ENCODE measurements around the gene ADAM17.
A peak's percentile ranks its signal among the peaks of the same experiment; 100 is the strongest.
"Not testable (repeated sequence)": the region's sequence is repeated elsewhere in the genome, so short reads cannot be mapped to it uniquely, and the experiment has no call there.

Gene ADAM17

GRCh38 chr2:9560628-9561027 is 5.0 kb upstream of the ADAM17 start:
- no peak for DNase-seq

GRCh38 chr2:9558948-9559381 is 3.3 kb upstream of the ADAM17 start:
- DNase-seq: no peak

- no peak for DNase-seq
Observed at GRCh38 chr2:9556121-9556743, 602 bp upstream of the ADAM17 start.

- peak; percentile 12 to 13 for DNase-seq
Observed at GRCh38 chr2:9554921-9555296, 721 bp downstream of the ADAM17 start.

DNA sequence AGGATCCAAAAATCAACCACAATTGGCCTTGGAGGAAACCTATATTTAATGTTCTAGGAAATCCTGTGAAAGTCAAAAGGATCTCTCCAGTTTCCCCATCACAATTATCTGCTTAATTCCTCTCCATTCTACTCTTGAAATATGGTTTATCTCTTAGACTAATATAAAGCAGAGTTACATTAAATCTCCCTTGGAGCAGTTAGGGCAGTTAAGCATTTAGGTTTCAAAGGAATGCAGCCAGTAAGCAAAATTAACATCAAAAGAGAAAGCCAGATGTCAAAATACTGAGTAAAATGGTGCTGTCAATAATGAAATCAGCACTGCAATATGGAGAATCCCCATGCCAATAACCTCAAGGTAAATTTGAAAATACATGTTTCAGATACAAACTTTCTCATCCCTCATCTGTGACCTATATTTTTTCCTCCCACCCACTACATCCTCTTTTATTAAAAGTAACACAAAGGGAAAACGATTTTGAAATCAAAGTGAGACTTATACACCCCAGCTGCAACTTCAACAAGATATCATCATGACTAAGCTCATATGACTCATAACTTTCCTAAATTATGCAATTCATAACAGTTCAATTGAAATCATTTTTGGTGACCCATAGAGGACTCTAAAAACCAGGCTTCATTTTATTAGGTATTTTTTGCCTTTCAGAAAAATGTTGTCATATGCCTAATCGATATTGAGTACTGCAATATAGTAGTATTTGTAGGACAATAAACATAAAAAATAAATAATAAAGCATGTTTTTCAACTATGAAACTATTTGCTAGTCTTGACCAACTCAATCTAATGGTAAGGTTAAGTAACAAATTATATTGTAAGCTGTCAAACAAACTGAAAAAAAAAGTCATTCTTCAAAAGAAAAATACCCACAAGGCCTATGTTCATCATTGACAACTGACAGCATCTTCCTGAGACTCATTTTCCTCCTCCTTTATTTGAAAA is 3.1 kb downstream of the ADAM17 start:
- DNase-seq: no peak

DNA sequence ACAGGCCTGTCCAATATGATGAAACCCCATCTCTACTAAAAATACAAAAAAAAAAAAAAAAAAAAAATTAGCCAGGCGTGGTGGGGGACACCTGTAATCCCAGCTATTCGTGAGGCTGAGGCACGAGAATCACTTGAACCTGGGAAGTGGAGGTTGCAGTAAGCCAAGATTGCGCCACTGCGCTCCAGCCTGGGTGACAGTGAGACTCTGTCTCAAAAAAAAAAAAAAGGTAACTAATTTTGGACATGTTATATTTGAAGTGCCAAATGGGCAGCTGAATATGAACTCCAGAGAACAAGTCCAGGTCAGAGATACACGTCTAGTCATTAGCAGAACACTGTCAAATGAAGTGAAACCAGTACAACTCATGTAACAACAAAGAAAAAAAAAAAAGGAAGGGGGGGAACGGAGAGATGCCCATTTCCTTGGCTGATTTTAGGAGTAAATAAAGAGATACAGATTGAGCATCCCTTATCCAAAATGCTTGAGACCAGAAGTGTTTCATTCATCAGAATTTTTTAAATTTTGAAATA is 4.7 kb downstream of the ADAM17 start:
- not testable (repeated sequence) for DNase-seq

DNA sequence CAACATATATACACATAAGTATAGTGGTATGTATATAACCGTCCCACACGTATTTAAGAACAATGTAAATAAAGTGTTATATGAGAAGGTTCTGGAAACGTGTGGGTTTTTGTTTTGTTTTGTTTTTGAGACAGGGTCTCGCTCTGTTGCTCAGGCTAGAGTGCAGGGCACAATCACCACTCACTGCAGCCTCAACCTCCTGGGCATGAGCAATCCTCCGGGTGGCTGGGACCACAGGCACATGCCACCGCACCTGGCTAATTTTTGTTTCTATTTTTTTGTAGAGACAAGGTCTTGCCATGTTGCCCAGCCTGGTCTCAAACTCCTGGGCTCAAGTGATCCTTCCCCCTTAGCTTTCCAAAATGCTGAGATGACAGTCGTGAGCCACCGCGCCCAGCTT is 6.2 kb downstream of the ADAM17 start:
- no peak for DNase-seq

- DNase-seq: no peak
Observed at GRCh38 chr2:9548506-9548905, 7.1 kb downstream of the ADAM17 start.

GRCh38 chr2:9547262-9547991 is 8.2 kb downstream of the ADAM17 start:
- DNase-seq: no peak

GRCh38 chr2:9545502-9545901 is 10.1 kb downstream of the ADAM17 start:
- DNase-seq: no peak

DNA sequence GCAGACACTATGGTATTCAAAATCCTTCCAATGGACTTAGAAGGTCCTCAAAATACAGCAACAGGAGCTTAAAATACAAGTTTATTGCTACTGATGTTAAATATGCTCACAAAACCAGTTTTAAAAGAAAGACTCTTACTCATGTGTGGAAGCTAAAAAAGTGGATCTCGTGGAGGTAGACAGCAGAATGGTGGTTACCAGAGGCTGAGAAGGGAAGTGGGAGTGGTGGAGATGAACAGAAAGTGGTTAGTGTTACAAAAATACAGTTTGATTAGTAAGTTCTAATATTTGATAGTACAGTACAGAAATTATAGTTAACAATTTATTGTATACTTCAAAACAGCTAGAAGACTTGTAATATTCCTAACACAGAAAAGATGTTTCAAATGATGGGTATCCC is 12.1 kb downstream of the ADAM17 start:
- DNase-seq: no peak

DNA sequence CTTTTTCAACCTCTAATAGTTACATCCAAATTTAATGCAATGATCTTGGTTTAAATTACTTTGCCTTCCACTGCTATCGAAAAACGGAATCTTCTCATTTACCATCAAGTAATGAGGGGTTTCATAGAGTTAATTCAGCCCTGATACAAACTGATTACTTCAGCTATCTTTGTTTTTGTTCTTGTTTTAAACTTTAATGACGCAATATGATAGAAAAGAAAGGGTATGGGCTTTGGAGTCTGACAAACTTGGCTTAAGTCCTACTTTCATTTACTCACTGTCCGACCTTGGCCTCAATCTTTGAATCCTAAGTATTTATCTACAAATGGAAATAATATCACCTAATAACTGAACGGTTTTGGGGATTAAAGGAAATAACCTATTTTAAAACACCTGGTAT is 16.1 kb downstream of the ADAM17 start:
- DNase-seq: no peak

- DNase-seq: no peak
Observed at GRCh38 chr2:9538000-9538507, 17.6 kb downstream of the ADAM17 start.

GRCh38 chr2:9536504-9536903 is 19.1 kb downstream of the ADAM17 start:
- no peak for DNase-seq

GRCh38 chr2:9535177-9535576 is 20.5 kb downstream of the ADAM17 start:
- no peak for DNase-seq

GRCh38 chr2:9533663-9534062 is 22.0 kb downstream of the ADAM17 start:
- DNase-seq: no peak

- no peak for DNase-seq
Observed at GRCh38 chr2:9532421-9532820, 23.2 kb downstream of the ADAM17 start.

GRCh38 chr2:9527995-9528787 is 27.4 kb downstream of the ADAM17 start:
- no peak for DNase-seq

GRCh38 chr2:9525266-9525665 is 30.4 kb downstream of the ADAM17 start:
- no peak for DNase-seq

DNA sequence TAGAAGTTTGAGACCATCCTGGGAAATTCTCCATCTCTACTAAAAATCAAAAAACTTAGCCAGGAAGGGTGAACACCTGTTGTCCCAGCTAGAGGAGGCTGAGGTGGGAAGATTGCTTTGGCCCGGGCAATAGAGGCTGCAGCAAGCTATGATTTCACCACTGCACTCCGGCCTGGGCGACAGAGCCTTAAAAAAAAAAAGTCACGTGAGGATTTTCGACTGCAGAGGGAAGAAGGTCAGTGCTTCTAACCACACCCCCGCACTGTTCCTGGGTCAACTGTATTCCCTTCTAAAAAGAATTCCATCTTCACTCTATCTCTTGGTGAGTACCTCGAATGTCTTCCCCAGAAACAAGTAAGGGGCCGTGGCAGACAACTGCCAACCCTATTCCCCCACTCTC is 31.3 kb downstream of the ADAM17 start:
- no peak for DNase-seq

DNA sequence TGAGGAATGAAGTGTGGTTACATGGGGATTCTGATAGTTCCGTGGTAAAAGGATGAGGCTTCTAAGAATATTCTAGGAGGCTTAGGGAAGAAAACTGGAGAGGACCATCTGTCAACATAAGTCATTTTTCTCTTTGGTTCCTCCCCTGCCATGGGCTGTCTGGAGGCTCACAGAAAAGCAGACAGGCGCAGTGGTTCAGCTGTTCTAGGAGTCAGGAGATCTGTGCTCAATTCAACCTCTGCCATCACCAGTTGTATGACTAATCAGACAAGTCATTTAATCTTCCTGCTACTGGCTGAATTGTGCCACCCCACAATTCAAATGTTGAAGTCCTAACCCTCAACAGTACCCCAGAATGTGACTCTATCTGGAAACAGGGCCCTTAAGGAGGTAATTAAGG is 36.4 kb downstream of the ADAM17 start:
- DNase-seq: no peak

DNA sequence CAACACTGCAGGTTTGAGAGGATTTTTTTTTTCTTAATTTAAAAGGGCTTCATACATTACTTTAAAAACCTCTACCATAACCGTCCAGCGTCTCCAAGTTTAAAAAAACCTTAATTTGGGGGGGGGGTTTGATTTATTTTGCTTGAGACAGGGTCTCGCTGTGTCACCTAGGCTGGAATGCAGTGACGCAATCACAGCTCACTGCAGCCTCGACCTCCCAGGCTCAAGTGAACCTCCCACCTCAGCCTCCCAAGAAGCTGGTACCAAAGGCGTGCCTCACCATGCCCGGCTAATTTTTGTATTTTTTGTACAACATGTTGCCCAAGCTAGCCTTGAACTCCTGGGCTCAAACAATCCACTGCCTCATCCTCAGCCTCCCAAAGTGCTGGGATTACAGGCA is 36.9 kb downstream of the ADAM17 start:
- no peak for DNase-seq

Data from activated CD4-positive, alpha-beta T cell treated with anti-CD3 and anti-CD28 coated beads, Interleukin-2, amount 50 U/mL, for 4 hours (primary cell).